Ovary (tissue), 3 donors: ENCODE data around the gene PLEK2.
"Not testable (repeated sequence)": the region's sequence is repeated elsewhere in the genome, so short reads cannot be mapped to it uniquely, and the experiment has no call there.

ENCODE experiments used
- POLR2A ChIP-seq: fragments of 450-650 bp; IDR thresholded peaks from one replicate; pipeline ENCODE4 v1.6.1; 2017; ENCODE audit warnings: antibody characterized with exemption, mild to moderate bottlenecking, moderate library complexity
- TF ChIP-seq, protein P1 (sequence below), 3 donors: fragments of 450-650 bp in 2 of 3; fragments of 200-600 bp in 1 of 3; IDR thresholded peaks; one replicate each; pipeline versions ENCODE4 v1.5.1 to v1.8.0; 2016 to 2022; ENCODE audit warnings: antibody characterized with exemption in 3 of 3, mild to moderate bottlenecking in 1 of 3
- donor health status: DM: no; HTN: no; CAD: no.

- TF ChIP-seq, protein P1, sequence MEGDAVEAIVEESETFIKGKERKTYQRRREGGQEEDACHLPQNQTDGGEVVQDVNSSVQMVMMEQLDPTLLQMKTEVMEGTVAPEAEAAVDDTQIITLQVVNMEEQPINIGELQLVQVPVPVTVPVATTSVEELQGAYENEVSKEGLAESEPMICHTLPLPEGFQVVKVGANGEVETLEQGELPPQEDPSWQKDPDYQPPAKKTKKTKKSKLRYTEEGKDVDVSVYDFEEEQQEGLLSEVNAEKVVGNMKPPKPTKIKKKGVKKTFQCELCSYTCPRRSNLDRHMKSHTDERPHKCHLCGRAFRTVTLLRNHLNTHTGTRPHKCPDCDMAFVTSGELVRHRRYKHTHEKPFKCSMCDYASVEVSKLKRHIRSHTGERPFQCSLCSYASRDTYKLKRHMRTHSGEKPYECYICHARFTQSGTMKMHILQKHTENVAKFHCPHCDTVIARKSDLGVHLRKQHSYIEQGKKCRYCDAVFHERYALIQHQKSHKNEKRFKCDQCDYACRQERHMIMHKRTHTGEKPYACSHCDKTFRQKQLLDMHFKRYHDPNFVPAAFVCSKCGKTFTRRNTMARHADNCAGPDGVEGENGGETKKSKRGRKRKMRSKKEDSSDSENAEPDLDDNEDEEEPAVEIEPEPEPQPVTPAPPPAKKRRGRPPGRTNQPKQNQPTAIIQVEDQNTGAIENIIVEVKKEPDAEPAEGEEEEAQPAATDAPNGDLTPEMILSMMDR (IDR thresholded peaks at IDR 0.05), result not testable (repeated sequence)
- TF ChIP-seq POLR2A, result not testable (repeated sequence)
Observed at GRCh38 chr14:67451667-67452066, 39.7 kb upstream of the PLEK2 start.
